ENCODE measurements around the gene SERPINB13.

SERPINB13 gene

DNA sequence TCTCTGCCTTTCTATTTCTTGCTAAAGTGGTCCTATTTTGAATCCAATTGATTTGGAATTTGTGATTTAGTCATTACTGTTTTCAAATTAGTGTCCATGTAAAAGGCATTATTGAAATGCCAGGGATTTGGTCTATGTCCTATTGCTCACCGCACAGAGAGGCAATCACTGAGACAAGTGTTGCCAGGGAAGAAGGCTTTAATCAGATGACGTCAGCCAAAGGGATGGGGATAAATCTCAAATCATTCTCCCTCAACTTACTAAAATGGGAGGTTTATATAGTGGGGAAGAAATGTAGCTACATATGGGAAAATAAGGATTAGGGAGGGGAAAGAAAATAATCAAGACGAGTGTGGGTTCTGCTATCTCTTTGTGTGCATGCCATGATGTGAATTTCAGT is 35.4 kb upstream of the SERPINB13 start:
- no peaks in the 10 kb centered on the region for H3K36me3 ChIP-seq (ENCODE audit: low read length)
- H3K27ac ChIP-seq (ENCODE audit: low read depth, low read length), result no peak overlapping the region
- no peaks in the 10 kb centered on the region for H3K27me3 ChIP-seq (ENCODE audit: low read length)
- H4K20me1 ChIP-seq (ENCODE audit: low read depth, low read length), result no peaks in the 10 kb centered on the region
- H3K4me2 ChIP-seq (ENCODE audit: low read depth, low read length, poor library complexity, severe bottlenecking), result no peak overlapping the region
- TF ChIP-seq, protein P1, sequence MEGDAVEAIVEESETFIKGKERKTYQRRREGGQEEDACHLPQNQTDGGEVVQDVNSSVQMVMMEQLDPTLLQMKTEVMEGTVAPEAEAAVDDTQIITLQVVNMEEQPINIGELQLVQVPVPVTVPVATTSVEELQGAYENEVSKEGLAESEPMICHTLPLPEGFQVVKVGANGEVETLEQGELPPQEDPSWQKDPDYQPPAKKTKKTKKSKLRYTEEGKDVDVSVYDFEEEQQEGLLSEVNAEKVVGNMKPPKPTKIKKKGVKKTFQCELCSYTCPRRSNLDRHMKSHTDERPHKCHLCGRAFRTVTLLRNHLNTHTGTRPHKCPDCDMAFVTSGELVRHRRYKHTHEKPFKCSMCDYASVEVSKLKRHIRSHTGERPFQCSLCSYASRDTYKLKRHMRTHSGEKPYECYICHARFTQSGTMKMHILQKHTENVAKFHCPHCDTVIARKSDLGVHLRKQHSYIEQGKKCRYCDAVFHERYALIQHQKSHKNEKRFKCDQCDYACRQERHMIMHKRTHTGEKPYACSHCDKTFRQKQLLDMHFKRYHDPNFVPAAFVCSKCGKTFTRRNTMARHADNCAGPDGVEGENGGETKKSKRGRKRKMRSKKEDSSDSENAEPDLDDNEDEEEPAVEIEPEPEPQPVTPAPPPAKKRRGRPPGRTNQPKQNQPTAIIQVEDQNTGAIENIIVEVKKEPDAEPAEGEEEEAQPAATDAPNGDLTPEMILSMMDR (IDR thresholded peaks at IDR 0.05; ENCODE audit: insufficient read depth, low read length, poor library complexity, severe bottlenecking), result no peak
- no peak for TF ChIP-seq EZH2phosphoT487 (conservative IDR thresholded peaks at IDR 0.05; ENCODE audit: low read length)
- H2AFZ ChIP-seq (ENCODE audit: low read depth, low read length, severe bottlenecking), result no peak overlapping the region
- no peaks in the 10 kb centered on the region for H3K9me2 ChIP-seq (replicated peaks; ENCODE audit: insufficient read depth, low read length)
- H3K79me2 ChIP-seq (ENCODE audit: insufficient read depth, low read length), result no peaks in the 10 kb centered on the region
- no peak overlapping the region for H3K4me3 ChIP-seq (ENCODE audit: insufficient read depth, low read length, poor library complexity, severe bottlenecking)
- no peaks in the 10 kb centered on the region for H3F3A ChIP-seq (ENCODE audit: insufficient read depth)
- no peaks in the 10 kb centered on the region for H3K9me3 ChIP-seq (ENCODE audit: insufficient read depth, low read length)
- no peak overlapping the region for H3K9ac ChIP-seq (ENCODE audit: low read length)

DNA sequence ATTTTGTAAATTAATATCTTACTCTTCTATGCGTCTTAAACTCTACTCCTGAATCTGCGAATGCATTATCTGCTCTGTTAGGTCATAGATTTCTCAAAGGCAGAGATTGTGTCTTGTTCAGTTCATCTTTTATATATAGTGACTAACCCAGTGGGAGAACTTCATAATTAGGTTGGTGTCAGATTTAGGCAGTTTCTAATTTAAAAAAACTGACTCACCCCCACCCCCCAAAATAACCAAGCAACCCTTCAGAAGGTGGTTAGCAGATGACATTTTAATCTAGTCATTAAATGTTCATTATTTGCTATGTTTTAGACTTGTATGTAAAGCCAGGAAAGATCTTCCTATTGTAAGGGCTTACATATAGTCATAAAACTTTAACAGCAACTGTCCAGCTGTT is 34.6 kb upstream of the SERPINB13 start:
- Histone ChIP-seq H3K4me2 (ENCODE audit: low read depth, low read length, poor library complexity, severe bottlenecking) (no peak overlapping the region), H2AFZ (ENCODE audit: low read depth, low read length, severe bottlenecking) (no peak overlapping the region), H3K4me3 (ENCODE audit: insufficient read depth, low read length, poor library complexity, severe bottlenecking) (no peak overlapping the region), H4K20me1 (ENCODE audit: low read depth, low read length) (no peaks in the 10 kb centered on the region), H3K9me3 (ENCODE audit: insufficient read depth, low read length) (no peaks in the 10 kb centered on the region), H3K79me2 (ENCODE audit: insufficient read depth, low read length) (no peaks in the 10 kb centered on the region), H3K27me3 (ENCODE audit: low read length) (no peaks in the 10 kb centered on the region), H3F3A (ENCODE audit: insufficient read depth) (no peaks in the 10 kb centered on the region), H3K9me2 (replicated peaks; ENCODE audit: insufficient read depth, low read length) (no peaks in the 10 kb centered on the region), H3K9ac (ENCODE audit: low read length) (no peak overlapping the region), H3K27ac (ENCODE audit: low read depth, low read length) (no peak overlapping the region), H3K36me3 (ENCODE audit: low read length) (no peaks in the 10 kb centered on the region)
- TF ChIP-seq, protein P1 (IDR thresholded peaks at IDR 0.05; ENCODE audit: insufficient read depth, low read length, poor library complexity, severe bottlenecking), result no peak
- no peak for TF ChIP-seq EZH2phosphoT487 (conservative IDR thresholded peaks at IDR 0.05; ENCODE audit: low read length)

DNA sequence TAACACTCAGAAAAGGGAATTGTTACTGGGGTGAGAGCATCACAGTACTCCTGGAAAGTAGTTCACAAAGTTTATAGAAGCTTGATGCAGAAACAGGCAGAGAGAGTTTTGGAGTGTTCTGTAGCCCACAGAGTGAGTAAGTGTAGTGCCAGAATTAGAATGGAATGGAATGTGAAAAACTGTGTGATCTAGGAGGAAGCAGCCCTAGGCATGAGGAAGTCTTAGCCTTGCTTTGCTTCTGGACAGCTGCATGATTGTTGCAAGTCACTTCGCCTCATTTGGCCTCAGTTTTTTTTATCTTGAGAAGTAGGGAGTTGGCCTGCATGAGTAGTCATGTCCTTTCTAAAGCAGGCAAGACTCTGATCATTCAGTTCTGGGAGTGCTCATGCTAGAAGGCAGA is 34.1 kb upstream of the SERPINB13 start:
- no peaks in the 10 kb centered on the region for H3K27me3 ChIP-seq (ENCODE audit: low read length)
- H2AFZ ChIP-seq (ENCODE audit: low read depth, low read length, severe bottlenecking), result no peak overlapping the region
- no peak overlapping the region for H3K27ac ChIP-seq (ENCODE audit: low read depth, low read length)
- H3F3A ChIP-seq (ENCODE audit: insufficient read depth), result no peaks in the 10 kb centered on the region
- H3K9me2 ChIP-seq (replicated peaks; ENCODE audit: insufficient read depth, low read length), result no peaks in the 10 kb centered on the region
- no peaks in the 10 kb centered on the region for H4K20me1 ChIP-seq (ENCODE audit: low read depth, low read length)
- TF ChIP-seq, protein P1 (IDR thresholded peaks at IDR 0.05; ENCODE audit: insufficient read depth, low read length, poor library complexity, severe bottlenecking), result no peak
- no peak for TF ChIP-seq EZH2phosphoT487 (conservative IDR thresholded peaks at IDR 0.05; ENCODE audit: low read length)
- H3K36me3 ChIP-seq (ENCODE audit: low read length), result no peaks in the 10 kb centered on the region
- H3K9me3 ChIP-seq (ENCODE audit: insufficient read depth, low read length), result no peaks in the 10 kb centered on the region
- no peak overlapping the region for H3K4me2 ChIP-seq (ENCODE audit: low read depth, low read length, poor library complexity, severe bottlenecking)
- no peak overlapping the region for H3K4me3 ChIP-seq (ENCODE audit: insufficient read depth, low read length, poor library complexity, severe bottlenecking)
- no peaks in the 10 kb centered on the region for H3K79me2 ChIP-seq (ENCODE audit: insufficient read depth, low read length)
- H3K9ac ChIP-seq (ENCODE audit: low read length), result no peak overlapping the region
